Measurements from ENCODE around the gene UTP18. TPM values are rescaled to one million over a fixed set of nuclear protein-coding genes. Genes with fewer than 3 reads are reported as not detected.

Gene UTP18
- total RNA-seq, 2 donors from 2014 or later, result 18.9 to 22.1 TPM

GRCh38 chr17:51335883-51336822 is 75.8 kb downstream of the UTP18 start:
- Histone ChIP-seq H3K27me3 (no peaks in the 10 kb centered on the region), H3K36me3 (replicated peaks in 1 of 2; ENCODE audit: insufficient read depth in 1 of 2, low read depth in 2 of 2) (no peaks in the 10 kb centered on the region), H3K27ac (no peak overlapping the region), H3K9me3 (no peaks in the 10 kb centered on the region), H3K4me3 (no peak overlapping the region), H3K4me1 (no peaks in the 10 kb centered on the region)
- 83 to 87% methylated on average over 5 of the region's 5 CpGs for WGBS, 2 donors
- intact Hi-C loops (cut with DNase I), result loop anchor here (10.0 kb wide), 1 partner anchor 59 kb away; no protein-coding TSS in a partner anchor
- ATAC-seq, result no peak
- TF ChIP-seq, protein P1, sequence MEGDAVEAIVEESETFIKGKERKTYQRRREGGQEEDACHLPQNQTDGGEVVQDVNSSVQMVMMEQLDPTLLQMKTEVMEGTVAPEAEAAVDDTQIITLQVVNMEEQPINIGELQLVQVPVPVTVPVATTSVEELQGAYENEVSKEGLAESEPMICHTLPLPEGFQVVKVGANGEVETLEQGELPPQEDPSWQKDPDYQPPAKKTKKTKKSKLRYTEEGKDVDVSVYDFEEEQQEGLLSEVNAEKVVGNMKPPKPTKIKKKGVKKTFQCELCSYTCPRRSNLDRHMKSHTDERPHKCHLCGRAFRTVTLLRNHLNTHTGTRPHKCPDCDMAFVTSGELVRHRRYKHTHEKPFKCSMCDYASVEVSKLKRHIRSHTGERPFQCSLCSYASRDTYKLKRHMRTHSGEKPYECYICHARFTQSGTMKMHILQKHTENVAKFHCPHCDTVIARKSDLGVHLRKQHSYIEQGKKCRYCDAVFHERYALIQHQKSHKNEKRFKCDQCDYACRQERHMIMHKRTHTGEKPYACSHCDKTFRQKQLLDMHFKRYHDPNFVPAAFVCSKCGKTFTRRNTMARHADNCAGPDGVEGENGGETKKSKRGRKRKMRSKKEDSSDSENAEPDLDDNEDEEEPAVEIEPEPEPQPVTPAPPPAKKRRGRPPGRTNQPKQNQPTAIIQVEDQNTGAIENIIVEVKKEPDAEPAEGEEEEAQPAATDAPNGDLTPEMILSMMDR (IDR thresholded peaks at IDR 0.05), result no peak
- no peak for TF ChIP-seq POLR2A (IDR thresholded peaks at IDR 0.05)
- DNase-seq, result no peak

- H3K9me3 ChIP-seq, result no peaks in the 10 kb centered on the region
- WGBS, 2 donors, result 75 to 84% methylated on average over 3 of the region's 3 CpGs
- H3K36me3 ChIP-seq (replicated peaks in 1 of 2; ENCODE audit: insufficient read depth in 1 of 2, low read depth in 2 of 2), result no peaks in the 10 kb centered on the region
- DNase-seq (no peak), ATAC-seq (no peak)
- no peak for TF ChIP-seq POLR2A (IDR thresholded peaks at IDR 0.05)
- TF ChIP-seq, protein P1 (IDR thresholded peaks at IDR 0.05), result no peak
- H3K4me3 ChIP-seq, result no peak overlapping the region
- intact Hi-C loops (cut with DNase I), result no loop called here
- H3K27me3 ChIP-seq, result no peaks in the 10 kb centered on the region
- H3K27ac ChIP-seq, result no peak overlapping the region
- H3K4me1 ChIP-seq, result no peaks in the 10 kb centered on the region
Observed at GRCh38 chr17:51341457-51341856, 81.1 kb downstream of the UTP18 start.

DNA sequence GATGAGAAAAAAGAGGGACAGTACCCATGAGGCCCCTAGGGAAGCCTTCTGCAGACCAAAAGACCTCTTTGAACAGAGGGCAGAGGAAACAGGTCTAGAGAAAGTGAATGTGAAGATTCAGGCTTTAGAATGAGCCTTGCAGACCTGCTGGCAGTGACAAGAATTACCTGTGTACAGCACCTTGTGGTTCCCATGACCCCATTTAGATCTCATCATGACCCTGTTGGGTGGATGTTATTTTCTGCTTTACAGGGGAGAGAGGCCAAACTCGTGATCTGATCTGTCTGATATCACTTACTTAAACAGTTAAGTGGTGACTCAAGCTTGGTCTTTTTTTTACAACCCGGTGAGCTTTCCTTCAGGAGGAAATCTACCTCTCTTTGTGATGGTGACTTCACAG is 81.9 kb downstream of the UTP18 start:
- DNase-seq, result no peak
- WGBS, 2 donors, result 47 to 50% methylated on average over 2 of the region's 2 CpGs
- no peaks in the 10 kb centered on the region for H3K9me3 ChIP-seq
- H3K4me1 ChIP-seq, result no peaks in the 10 kb centered on the region
- no peak for TF ChIP-seq POLR2A (IDR thresholded peaks at IDR 0.05)
- TF ChIP-seq, protein P1 (IDR thresholded peaks at IDR 0.05), result no peak
- H3K27ac ChIP-seq, result no peak overlapping the region
- H3K4me3 ChIP-seq, result no peak overlapping the region
- intact Hi-C loops (cut with DNase I), result no loop called here
- no peak for ATAC-seq
- no peaks in the 10 kb centered on the region for H3K36me3 ChIP-seq (replicated peaks in 1 of 2; ENCODE audit: insufficient read depth in 1 of 2, low read depth in 2 of 2)
- H3K27me3 ChIP-seq, result no peaks in the 10 kb centered on the region

DNA sequence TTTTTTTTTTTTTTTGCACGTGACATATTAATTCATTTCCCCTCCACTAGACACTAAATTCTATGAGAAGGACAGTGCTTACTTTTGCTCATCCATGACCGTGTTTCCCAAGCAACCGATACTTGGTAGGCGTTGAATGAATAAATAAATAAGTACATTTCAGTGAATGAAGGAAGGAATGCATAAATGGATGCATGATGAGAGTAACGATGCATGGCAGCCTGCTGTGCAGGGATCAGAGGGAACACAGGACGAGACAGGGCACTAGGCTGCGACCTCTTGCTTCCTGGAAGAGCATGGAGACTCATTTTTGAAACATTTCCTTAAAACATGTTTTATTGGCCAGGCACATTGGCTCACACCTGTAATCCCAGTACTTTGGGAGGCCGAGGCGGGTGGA is 84.2 kb downstream of the UTP18 start:
- TF ChIP-seq, protein P1 (IDR thresholded peaks at IDR 0.05), result no peak
- TF ChIP-seq POLR2A (IDR thresholded peaks at IDR 0.05), result no peak
- H3K4me1 ChIP-seq, result no peaks in the 10 kb centered on the region
- H3K27ac ChIP-seq, result no peak overlapping the region
- no peak for DNase-seq
- H3K9me3 ChIP-seq, result no peaks in the 10 kb centered on the region
- H3K36me3 ChIP-seq (replicated peaks in 1 of 2; ENCODE audit: insufficient read depth in 1 of 2, low read depth in 2 of 2), result no peaks in the 10 kb centered on the region
- no peak overlapping the region for H3K4me3 ChIP-seq
- no peak for ATAC-seq
- intact Hi-C loops (cut with DNase I), result no loop called here
- no peaks in the 10 kb centered on the region for H3K27me3 ChIP-seq
- 78 to 82% methylated on average over 9 of the region's 9 CpGs for WGBS, 2 donors
